T-helper 2 cell treated with Interferon-gamma antibody and Interleukin-4, amounts not matched to agents 100 ng/mL and 5 ng/mL, for 36 hours (primary cell): ENCODE results near the gene TGDS. TPM values are rescaled to one million over a fixed set of nuclear protein-coding genes. Genes with fewer than 3 reads are reported as not detected.

Experiments
- total RNA-seq: library from RNA; stranded (reverse); gene quantifications from 2 replicates; pipeline ENCODE4 v1.2.3, GENCODE V29; 2022

TGDS gene
- total RNA-seq, 1 donor from 2014 or later: 19.1 TPM

Other genes starting within 250 kb of the TGDS start
- gene DCT, start 116.5 kb downstream of the TGDS start, total RNA-seq: 0.05 and 0.16 TPM in 2 replicates
- 7.1 and 7.3 TPM in 2 replicates for gene GPR180, start 5.7 kb upstream of the TGDS start, total RNA-seq
- gene SOX21, start 116.4 kb upstream of the TGDS start, total RNA-seq: 0.07 TPM in 1 of 2 replicates, not detected in the other